ENCODE data around the gene LITAFD. TPM values are rescaled to one million over a fixed set of nuclear protein-coding genes. Genes with fewer than 3 reads are reported as not detected.

Gene LITAFD
- total and polyA plus RNA-seq, 10 donors = not detected

DNA sequence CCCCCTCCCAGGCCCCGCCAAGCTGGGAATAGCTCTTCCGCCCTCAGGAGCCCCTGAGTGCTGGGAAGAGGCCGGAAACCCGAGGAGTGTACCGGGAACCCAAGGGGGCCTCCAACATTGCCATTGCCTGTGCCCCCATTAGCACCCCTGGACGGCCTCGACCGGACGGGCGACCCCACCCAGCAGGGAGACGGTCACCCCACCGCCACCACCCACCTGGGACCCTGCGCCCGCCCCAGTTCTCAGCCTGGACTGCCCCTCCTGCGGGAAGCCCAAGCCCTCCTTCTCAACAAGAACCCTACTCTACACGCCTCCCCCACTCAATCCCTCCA is 15.3 kb upstream of the LITAFD start:
- Histone ChIP-seq H3K4me3 (peak overlapping the region; percentile 56 to 94 (median 84)), H3K36me3 (no peaks in the 10 kb centered on the region), H3K9me3 (no peaks in the 10 kb centered on the region), H3K27me3 (replicated peaks in 1 of 7) (no peaks in the 10 kb centered on the region), H3K27ac (peak overlapping the region; percentile 27 to 94 (median 91)), H3K4me1 (peaks cover 34 to 92% (median 85%) of the 10 kb centered on the region in 6 donors)
- intact Hi-C loops (cut with DNase I; ENCODE audit: low total_unique reads) = loop anchor here (5.0 kb wide), 2 partner anchors 70 to 190 kb away; partner anchors contain the start of genes PMM2 and TMEM186
- 21 to 69% (median 41%) methylated on average over 11 to 16 of the region's 16 CpGs for WGBS, 5 donors
- TF ChIP-seq, protein P1, sequence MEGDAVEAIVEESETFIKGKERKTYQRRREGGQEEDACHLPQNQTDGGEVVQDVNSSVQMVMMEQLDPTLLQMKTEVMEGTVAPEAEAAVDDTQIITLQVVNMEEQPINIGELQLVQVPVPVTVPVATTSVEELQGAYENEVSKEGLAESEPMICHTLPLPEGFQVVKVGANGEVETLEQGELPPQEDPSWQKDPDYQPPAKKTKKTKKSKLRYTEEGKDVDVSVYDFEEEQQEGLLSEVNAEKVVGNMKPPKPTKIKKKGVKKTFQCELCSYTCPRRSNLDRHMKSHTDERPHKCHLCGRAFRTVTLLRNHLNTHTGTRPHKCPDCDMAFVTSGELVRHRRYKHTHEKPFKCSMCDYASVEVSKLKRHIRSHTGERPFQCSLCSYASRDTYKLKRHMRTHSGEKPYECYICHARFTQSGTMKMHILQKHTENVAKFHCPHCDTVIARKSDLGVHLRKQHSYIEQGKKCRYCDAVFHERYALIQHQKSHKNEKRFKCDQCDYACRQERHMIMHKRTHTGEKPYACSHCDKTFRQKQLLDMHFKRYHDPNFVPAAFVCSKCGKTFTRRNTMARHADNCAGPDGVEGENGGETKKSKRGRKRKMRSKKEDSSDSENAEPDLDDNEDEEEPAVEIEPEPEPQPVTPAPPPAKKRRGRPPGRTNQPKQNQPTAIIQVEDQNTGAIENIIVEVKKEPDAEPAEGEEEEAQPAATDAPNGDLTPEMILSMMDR (IDR thresholded peaks at IDR 0.05 in 8 of 11, conservative IDR thresholded peaks at IDR 0.05 in 3 of 11) = no peak
- TF ChIP-seq POLR2AphosphoS5 (IDR thresholded peaks at IDR 0.05) (no peak), POLR2A (IDR thresholded peaks at IDR 0.05) (no peak)
- DNase-seq = peak; percentile 86

DNA sequence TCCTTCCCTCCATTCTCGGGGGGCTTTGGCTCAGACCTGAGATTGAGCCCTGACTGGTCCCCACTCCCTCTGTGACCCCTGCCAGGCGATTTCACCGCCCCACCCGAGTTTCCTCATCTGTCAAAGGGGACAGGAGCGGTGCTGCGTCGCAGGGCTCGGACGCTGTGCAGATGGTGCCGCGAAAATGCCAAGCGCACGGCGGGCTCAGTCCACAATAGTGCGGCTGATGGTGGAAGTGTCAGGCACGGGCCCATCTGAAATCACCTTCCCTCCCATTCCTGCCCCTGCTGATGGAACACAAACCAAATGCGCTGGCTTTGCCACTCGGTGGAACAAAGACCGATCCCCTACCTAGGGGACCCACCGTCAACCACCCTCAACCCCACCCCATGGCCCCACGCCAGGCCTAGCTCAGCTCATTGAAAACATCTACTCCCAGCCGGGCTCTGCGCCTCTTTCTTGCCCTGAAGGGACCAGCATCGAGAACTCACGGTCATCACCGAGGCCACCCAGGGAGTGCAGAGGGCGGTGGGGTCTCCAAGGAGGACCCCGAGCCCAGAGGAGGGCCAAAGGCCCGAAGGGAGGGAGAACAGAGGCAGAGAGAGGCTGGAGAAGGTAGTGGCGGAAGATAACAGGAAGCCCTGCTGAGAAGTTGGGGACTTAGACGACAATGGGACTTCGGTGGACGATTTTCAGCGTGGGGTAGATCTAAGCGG is 14.8 kb upstream of the LITAFD start:
- peak overlapping the region; percentile 27 to 94 (median 91) for H3K27ac ChIP-seq
- H3K9me3 ChIP-seq = no peaks in the 10 kb centered on the region
- TF ChIP-seq POLR2AphosphoS5 (IDR thresholded peaks at IDR 0.05) = peak in 1 of 3 donors; percentile 3
- TF ChIP-seq POLR2A (IDR thresholded peaks at IDR 0.05) = no peak
- intact Hi-C loops (cut with DNase I; ENCODE audit: low total_unique reads) = loop anchor here (5.0 kb wide), 2 partner anchors 70 to 190 kb away; partner anchors contain the start of genes PMM2 and TMEM186
- peaks cover 34 to 88% (median 81%) of the 10 kb centered on the region in 6 donors for H3K4me1 ChIP-seq
- peak; percentile 88 for DNase-seq
- no peaks in the 10 kb centered on the region for H3K27me3 ChIP-seq (replicated peaks in 1 of 7)
- peak overlapping the region; percentile 56 to 94 (median 84) for H3K4me3 ChIP-seq
- no peaks in the 10 kb centered on the region for H3K36me3 ChIP-seq
- WGBS, 5 donors = 5 to 18% (median 9%) methylated on average over 29 to 35 of the region's 35 CpGs

DNA sequence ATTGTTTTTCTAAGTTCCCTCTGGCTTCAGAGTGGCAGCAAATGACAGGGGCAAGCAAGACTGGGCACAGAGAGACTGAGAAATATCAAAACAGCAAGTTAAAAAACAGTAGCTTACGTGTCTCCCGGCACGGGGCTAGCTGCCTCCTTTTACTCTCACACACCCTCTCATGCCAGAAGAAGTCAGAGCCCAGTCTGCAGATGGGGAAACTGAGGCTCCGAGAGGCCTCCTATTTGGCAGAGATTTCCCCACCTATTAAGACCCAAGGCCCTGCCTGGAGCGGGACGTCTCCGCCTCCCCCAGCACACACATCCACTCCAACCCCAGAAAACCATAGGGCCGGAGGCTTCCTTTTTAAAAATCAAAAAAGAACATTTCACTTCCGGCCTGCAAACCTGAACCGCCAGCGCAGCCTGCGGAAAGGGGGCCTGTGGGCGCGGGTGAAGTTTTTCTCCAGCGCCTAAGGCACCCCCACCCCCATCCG is 14.2 kb upstream of the LITAFD start:
- Histone ChIP-seq H3K27ac (peak overlapping the region; percentile 77 to 94 (median 91)), H3K27me3 (replicated peaks in 1 of 7) (no peaks in the 10 kb centered on the region), H3K36me3 (no peaks in the 10 kb centered on the region), H3K4me3 (peak overlapping the region; percentile 56 to 94 (median 84)), H3K4me1 (peaks cover 34 to 82% (median 77%) of the 10 kb centered on the region in 6 donors), H3K9me3 (no peaks in the 10 kb centered on the region)
- no peak for TF ChIP-seq POLR2A (IDR thresholded peaks at IDR 0.05)
- TF ChIP-seq POLR2AphosphoS5 (IDR thresholded peaks at IDR 0.05) = no peak
- TF ChIP-seq, protein P1 (IDR thresholded peaks at IDR 0.05 in 8 of 11, conservative IDR thresholded peaks at IDR 0.05 in 3 of 11) = no peak
- intact Hi-C loops (cut with DNase I; ENCODE audit: low total_unique reads) = loop anchor here (5.0 kb wide), 2 partner anchors 71 to 191 kb away; partner anchors contain the start of genes PMM2 and TMEM186
- 0 to 1% (median 0%) methylated on average over 8 to 16 of the region's 16 CpGs for WGBS, 5 donors
- no peak for DNase-seq

DNA sequence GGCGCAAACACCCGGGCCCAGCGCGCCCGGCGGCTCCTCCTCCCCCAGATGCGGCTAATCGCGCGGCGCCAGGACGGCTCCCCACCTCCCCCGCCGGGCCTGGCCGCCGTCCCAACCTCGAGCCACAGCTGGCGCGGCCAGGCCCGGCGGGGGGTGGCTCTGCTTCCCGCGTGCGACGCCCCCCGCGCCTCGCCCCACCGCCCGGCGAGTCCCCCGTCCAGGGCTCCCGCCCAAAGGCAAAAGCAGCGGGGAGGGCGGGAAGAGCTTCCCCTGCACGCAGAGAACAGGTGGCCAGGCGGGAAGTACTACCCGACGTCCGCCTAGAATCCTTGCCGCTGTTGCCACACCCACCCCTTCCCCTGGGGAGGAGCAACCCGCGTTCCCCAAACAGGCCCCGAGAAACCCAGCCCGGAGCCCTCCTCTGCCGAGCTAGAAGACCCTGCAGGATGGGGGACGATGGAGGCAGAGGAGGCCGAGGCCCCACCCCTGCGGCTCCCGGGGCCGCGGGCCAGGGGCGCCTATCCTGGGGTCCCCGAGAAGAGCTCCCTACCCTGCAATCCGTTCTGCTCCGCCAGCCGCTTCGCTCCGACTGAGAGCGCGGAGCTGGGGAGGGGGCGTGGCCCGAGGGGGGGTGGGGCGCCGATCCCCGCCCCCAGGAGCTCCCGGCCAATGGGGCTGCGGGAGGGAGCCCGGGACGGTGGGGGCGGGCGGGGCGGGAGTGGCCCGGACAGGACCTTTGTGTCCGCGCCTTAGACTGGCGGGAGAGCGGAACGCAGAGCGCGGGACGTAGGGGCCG is 13.5 kb upstream of the LITAFD start, which contains the start of gene CARHSP1:
CARHSP1 (minus strand) TSS at position 591 of the 796 bp plus-strand sequence. CDS start 9,678 bp downstream, outside the sequence.
- DNase-seq = peak; percentile 96
- intact Hi-C loops (cut with DNase I; ENCODE audit: low total_unique reads) = loop anchor here (5.0 kb wide), 2 partner anchors 71 to 191 kb away; partner anchors contain the start of genes PMM2 and TMEM186
- Histone ChIP-seq H3K27me3 (replicated peaks in 1 of 7) (no peaks in the 10 kb centered on the region), H3K4me3 (peak within 1 kb of the TSS; percentile 56 to 94 (median 84)), H3K9me3 (no peaks in the 10 kb centered on the region), H3K36me3 (no peaks in the 10 kb centered on the region), H3K4me1 (peaks cover 30 to 76% (median 71%) of the 10 kb centered on the region in 6 donors), H3K27ac (peak within 1 kb of the TSS; percentile 77 to 94 (median 91))
- 0 to 2% (median 1%) methylated on average over 21 to 83 of the region's 83 CpGs for WGBS, 5 donors
- TF ChIP-seq POLR2AphosphoS5 (IDR thresholded peaks at IDR 0.05) (peak; percentile 81 to 89 (median 83)), POLR2A (IDR thresholded peaks at IDR 0.05) (peak in 1 of 3 donors; percentile 42)
- TF ChIP-seq, protein P1 (IDR thresholded peaks at IDR 0.05 in 8 of 11, conservative IDR thresholded peaks at IDR 0.05 in 3 of 11) = peak in 1 of 11 experiments; percentile 30

Data from spleen (tissue), 11 donors.